Stimulated activated CD4-positive, alpha-beta T cell treated with anti-CD3 and anti-CD28 coated beads, Interleukin-4, amount 100 ng/mL, for 48 hours (primary cell): ENCODE results near the gene LPAR5.

Experiments used
- DNase-seq, 2 donors: peaks; one replicate each; pipeline ENCODE4 v3.0.0-alpha.2; 2020; ENCODE audit warnings: low read depth in 2 of 2

LPAR5 gene

DNA sequence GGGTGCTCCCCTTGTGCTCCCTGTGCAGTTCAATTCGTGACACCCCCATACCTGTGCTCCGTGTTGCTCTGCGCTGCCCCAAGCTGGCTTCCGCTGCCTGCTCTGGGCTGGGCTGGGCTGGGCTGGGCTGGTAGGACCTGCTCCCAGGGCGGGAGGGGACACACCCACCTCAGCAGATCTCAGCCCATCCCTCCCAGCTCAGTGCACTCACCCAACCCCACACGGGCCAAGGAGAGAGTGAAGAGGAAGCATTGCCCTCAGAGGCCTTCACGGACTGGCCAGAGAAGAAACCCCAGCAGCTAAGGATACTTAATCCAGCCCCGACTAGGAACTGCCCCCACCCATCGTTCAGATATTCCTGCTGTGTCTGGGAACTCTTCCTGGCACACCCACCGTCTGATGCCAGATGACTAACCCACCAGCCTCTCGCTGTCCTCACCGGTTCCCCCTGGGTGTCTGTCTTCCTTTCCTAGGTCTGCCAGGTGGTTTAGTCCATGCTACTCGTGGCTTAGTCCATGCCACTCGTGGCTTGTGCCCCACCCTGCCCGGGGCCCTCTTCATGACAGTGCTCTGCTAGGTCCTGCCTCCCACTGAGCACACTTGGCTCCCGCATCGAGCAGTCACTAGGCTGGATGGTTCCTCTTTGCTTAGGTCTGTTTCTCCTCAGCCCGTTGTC lies at the start of gene LPAR5:
Gene LPAR5 (minus strand): TSS at position 104 of the 676 bp plus-strand sequence. CDS start 14,711 bp downstream, outside the sequence.
- no peak for DNase-seq

DNA sequence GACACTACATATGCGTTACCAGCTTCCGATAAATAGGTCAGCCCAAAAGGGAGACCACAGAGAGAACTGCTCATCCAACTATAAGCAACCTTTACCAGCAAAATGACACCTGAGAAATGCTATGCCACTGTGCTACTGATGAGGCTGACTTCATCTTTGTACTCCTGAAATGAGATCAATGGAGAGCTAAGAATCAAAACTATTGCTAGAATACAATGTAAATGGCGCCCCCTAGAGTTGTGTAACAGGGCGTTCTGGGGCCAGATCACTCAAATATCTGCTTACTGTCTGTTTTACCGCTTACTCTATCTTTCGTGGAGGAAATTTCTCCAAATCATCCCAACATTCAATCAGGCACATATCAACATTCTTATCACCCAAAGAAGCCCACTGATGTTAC lies 48.9 kb upstream of the LPAR5 start:
- DNase-seq: peak in 1 of 2 donors; percentile 38

DNA sequence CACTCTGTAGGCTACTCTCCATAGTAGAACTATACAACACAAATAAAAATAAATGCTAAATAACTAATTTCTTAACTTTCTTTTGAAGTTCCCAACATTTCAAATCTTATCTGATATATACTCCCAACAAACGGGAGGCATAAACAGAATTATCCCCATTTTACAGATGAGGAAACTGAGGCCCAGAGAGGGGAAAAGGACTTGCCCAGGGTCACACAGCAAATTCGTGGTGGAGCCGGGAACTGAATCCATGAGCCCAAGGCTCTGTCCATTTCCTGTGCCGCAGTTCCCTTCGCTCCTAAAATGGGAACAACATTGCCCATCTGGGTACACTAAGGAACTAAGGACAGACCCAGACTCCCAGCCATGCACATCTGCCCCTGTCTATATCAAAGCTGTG lies 41.2 kb upstream of the LPAR5 start:
- no peak for DNase-seq

DNA sequence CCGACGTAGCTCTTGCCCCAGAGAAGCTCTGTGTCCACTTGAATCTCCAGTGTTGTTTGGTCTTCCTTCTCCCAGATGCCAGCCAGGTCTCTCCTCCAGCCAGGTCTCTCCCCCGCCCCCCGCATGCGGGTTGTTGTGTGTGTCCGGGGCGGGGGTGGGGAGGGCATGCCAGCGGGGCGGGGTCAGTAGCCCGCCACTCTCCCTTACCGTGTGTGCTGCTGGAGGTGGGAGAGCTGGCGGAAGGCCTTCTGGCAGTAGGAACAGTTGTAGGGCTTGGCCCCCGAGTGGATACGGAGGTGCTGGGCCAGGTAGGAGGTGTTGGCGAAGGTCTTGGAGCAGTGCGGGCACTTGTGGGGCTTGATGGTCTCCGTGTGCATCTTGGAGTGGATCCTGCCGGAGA lies 36.4 kb upstream of the LPAR5 start:
- no peak for DNase-seq

DNA sequence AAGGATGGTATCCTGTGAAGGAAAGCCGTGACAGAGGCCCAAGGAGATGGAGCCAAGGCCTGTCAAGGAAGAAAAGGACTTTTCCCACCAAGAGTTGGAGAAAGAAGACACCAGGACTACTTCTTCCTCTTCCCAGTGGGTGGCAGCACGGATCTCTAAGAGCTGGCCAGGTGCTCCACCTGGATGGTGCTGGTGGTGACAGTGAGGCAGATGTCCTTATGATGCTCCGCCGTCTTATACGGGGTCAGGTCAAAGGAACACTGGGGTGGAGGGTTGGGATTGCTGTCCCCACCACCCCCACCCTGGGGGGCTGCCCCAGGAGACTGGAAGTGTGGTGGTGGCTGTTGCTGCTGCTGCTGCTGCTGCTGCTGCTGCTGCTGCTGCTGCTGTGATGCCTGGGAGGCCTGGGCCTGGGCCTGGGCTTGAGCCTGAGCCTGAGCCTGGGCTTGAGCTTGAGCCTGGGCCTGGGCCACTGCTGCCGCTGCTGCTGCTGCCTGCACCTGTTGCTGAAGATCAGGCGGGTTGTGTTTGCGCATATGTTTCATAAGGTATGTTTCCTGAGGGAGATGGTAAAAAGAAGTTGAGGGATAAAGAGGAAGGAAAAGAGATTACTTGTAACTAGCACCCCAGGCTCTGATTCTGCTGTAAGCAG lies 31.9 kb upstream of the LPAR5 start:
- DNase-seq: no peak

DNA sequence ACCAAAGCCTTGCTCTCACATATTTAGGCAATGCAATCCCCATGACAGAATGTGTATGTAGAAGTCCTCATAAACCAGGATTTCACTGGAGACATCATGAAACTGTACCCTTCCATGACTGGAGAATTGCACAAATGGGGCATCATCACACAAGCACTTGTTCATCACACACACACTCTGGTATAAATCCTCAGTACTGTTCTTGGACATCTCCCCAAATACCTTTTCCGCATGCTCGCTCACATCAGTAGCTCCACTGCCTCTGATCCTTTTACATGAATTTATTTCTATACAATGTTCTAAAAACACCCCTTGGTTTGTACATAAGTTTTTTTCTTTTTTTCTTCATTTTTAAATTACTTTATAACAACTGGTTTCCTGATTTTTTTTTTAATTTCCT lies 30.5 kb upstream of the LPAR5 start:
- DNase-seq: no peak

DNA sequence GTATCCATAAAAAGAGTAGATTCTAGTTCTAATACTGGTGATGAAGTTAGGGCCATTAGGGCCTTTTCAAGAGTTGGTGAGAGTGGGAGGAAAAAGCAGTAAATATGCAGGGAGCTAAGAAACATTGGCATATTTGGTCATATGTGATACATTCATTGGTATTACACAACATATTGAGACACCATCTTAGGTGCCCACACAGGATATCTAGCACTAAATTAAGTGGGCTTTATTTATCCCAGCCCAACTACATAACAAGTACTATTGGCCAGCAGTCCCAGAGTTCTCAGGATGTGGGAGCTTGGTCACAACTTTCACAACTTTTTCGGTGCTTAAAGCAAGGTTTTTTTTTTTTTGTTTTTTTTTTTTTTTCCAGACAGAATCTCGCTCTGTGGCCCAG lies 29.1 kb upstream of the LPAR5 start:
- DNase-seq: no peak

DNA sequence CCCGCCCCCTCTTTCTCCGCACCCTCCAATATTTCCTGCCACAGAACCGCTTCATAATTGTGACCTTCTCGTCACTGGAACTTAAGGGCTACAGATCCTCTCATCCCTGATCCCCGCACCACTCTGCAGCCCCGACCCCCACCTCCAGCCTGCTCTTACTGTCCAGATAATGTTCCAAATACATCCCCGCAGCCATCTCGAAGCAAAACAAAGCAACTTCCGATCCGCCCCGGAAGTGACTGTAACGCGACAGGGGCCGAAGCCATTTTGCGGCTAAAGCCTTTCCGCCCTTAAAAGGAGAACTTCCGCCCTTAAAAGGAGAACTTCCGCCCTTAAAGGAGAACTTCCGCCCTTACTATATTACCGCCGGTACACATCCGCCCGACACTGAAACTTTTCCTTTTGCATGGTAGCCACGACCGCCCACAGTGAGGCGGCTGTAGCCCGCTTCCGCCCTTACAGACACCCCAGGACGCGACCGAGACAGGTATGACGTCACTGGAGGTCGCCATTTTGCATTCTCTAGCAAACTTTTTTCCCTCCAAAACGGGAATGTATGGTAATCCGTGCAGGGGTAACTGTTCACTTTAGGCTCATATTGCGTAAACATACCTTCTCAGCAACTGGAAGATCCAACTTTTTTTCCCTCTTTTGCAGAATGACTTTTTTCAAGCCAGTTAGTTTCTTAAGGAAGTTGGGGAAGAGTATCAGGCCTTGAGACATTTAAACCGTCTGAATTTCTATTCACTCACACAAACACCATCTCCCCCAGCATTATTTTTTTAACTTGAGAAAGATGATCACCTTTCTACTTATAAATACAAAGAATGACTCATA lies 27.4 kb upstream of the LPAR5 start, which contains the start of gene ING4:
Gene ING4 (minus strand): TSS at position 214 of the 837 bp plus-strand sequence. CDS start 18 bp downstream, at position 196.
- peak; percentile 87 to 93 for DNase-seq

DNA sequence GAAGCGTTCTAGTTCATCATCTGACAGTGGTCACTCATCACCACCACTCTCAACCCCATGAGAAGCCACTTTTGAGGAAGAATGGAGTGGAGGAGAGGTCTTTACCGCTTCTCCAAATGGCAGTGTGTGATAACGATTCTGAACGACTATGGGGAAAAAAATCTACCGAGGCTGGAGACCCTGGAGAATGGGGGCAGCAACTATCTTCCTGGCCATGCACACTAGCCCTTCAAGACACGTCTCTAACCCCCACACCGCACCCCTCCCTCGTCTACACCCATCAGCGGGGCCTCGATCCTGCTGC lies 26.8 kb upstream of the LPAR5 start:
- no peak for DNase-seq

DNA sequence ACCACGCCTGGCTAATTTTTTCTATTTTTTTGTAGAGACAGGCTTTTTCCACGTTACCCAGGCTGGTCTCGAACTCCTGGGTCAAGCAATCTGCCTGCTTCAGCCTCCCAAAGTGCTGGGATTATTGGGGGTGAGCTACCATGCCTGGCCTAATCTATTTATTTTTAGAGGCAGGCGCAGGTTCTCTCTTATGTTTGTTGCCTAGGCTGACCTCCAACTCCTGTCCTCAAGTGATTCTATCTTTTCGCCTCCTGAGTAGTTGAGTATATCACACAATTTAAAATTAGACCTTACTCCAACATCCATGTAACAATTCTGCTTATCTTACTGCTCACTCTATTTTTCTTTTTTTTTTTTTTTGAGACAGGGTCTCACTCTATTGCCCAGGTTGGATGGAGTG lies 18.2 kb upstream of the LPAR5 start:
- DNase-seq: no peak

DNA sequence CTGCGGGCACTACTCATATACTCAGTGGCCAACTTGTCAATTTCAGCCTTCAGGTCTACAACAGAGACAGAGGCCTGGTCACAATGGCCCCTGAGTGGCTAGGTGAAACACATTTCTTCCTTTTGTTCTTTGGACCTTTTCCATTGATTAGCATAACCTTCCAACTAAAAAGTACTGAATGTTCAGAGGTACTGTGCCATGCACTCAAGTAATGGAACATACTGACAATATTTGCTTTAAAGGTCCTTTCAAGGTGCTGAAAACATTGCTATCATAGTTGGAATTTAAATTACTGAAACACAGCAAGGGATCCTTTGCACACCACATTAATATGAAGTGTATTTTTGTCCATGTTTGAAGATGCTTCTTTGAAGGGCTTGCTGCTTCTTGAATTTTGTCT lies 17.6 kb upstream of the LPAR5 start:
- no peak for DNase-seq

DNA sequence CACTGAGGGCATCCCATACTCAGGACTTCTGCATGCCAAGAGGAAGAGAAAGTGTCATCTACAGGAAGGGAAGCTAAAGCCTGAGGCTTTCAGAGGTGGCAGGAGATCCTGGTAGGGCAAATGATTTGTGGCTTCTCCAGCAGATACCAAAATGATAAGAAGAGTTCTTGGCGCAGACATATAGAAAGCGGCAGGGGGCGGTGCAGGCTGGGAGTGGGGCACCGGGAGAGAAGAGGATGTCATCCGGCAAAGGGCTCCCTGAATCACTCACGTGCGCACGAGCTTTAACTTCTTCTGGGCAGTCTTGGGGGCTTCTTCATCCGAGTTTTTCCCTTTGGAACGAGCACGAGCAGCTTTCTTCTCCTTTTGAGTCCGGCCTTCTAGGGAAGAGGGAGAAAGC lies 16.6 kb upstream of the LPAR5 start:
- no peak for DNase-seq

DNA sequence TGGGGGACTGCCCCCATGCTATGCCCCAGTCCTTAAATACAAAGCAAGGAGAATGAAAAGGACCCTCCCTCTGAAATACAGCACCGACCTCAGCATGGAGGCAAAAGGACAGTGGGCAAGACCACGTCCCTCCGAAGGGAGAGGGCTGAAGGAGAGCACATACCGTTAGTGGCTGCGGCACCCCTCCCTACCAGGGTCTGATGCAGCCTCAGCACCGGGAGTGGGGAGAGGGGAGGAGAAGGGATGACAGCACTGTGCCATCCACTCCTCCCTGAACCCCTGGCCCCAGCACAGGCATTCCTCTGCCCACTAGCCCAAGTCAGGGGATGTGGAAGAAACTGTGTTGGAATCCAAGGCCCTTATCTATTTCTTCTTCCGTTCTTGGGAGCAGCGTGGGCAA lies 15.1 kb upstream of the LPAR5 start:
- no peak for DNase-seq

DNA sequence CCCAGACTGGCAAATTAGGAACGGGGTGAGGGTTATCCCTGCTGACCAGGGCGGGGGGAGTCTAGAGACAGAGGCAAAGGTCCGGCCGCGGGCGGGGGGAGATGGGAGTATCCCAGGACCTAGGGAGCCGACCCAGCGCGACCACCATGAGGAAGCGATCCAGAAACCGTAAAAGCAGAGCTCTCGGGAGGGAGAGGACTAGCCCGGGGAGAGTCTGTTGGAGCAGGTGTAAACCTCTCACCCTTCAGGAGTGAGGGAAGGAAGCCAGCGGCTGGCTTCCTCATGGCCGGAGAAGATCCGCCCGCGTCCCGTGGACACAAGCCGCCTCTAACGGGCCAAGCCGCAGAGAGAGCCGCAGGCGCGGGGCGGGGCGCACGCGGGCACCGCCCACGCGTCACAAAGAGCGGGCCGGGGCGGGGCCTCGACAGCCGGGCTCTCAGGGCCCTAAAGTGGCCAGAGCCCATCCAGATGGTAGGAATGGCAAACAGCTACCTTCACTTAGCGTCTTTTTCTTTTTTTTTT lies 11.4 kb upstream of the LPAR5 start, which contains the start of gene ACRBP:
Gene ACRBP (minus strand): TSS at position 350 of the 522 bp plus-strand sequence. CDS start 66 bp downstream, at position 284.
- no peak for DNase-seq

DNA sequence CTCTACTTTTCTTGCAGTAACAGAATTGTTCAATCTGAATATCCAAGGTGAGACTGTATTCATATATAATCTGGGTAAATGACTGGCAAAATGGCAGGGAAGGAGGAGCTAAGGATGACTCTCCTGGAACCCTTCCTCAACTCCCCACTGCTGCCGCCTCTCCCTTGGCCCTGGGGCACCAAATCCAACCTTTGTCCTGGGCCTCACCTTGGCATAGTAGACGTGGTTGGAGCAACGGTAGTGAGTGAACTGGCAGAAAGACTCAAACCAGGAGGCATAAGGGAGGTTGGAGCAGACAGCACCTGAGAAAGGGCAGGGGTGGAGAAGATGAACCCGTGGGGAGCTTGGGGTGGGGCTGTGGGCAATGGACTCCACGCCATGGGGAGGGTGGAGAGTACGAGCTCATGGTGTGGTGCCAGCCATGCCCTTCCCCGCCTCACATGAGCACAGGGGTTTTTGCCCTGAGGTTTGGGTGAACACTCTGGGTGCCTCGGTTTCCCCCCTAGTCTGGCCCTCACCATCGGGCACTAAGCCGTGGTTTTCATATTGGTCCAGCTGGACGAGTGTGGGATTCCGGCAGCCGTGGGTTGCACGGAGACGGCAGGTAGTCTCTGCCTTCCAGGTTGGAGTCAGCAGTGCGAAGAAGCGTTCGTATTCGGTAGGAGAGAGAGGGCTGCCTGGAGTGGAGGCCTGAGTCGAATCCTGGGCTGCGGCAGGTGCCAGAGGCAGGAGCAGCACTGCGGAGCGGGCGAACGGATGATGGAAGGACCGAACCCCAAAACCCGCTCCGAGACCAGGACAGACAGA lies 10.7 kb upstream of the LPAR5 start:
- no peak for DNase-seq

DNA sequence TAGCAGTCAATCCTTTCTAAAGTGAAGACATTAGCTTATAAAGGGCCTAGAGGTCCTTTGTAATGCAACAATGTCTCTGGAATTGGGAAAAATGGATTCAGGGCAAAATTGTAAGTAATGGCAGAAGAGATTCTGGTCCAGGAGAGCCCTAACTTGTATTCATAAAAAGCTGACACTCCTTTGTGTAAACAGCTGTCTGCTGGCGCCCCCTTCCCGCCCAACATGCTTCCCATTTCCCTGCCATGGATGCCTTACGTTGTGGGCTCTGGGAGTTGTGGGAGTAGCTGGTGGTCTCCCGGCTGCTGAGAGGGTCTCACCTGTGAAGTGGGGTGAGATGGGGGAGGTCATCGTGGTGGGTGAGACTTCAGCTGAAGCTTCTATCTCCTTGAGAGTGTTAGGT lies 9.1 kb upstream of the LPAR5 start:
- DNase-seq: no peak

DNA sequence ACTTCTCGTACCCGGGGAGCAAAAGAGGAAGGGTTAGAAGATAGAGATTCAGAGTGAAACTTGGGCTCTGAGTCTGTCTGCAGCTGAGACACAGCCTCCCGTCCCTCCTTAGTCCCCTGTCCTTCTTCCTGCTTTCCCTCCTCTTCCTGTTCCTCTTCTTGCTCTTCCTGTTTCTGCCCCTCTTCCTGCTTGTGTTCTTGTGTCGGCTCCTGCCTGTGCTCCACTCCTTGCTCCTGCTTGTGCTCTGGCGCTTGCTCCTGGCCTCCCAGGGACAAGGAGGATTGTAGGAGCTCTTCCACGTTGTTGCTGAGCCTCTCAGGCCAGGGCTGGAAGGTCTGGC lies 8.5 kb upstream of the LPAR5 start:
- no peak for DNase-seq

DNA sequence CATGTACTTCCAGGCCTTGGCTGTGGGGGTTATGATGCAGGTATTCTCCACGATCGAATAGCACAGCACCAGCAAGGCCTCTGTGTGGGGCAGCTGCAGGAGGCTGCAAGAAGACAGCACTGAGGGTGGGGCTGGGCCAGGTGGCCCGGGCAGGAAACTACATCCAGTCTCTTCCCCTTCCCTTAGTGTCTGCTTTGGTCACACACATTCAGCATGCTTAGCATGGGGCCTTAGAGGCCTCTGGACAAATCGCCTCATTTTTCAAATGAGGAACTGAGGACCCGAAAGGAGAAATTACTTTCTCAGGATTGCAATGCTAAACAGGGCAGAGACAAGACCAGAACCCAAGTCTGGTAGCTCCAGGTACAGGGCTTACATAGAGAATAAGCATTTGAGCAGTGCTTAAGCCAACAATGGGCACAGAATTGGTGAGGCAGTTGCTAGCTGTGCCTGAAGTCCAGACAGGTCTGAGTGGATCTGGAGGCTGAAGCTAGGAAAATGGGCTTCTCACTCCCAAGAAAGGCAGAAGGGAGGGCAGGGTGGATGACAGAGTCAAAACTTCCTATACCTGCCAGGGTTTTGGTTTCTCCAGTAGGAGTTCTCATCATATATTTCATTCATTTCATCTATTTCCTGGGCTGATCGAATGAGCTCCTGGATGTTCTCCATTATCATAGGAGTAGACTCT lies 8.0 kb upstream of the LPAR5 start:
- DNase-seq: no peak

DNA sequence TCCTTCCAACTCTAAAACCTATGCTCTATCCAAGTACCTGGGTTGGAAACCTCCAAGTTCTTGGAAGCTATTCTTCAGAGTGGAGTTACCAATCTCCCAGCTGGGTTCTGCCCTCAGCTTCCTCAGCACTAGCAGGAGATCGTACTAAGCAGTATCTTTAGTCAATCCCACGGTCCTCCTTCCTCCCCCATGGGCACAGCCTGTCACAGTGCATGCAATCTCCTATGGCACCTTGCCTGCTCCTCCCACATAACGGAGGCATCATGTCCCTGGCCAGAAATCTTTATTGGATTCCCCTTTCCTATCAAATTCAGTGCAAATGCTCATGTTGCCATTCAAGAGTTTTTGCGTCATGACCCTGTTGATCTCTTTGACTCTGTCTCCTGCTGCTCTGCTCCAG lies 5.4 kb upstream of the LPAR5 start:
- no peak for DNase-seq

DNA sequence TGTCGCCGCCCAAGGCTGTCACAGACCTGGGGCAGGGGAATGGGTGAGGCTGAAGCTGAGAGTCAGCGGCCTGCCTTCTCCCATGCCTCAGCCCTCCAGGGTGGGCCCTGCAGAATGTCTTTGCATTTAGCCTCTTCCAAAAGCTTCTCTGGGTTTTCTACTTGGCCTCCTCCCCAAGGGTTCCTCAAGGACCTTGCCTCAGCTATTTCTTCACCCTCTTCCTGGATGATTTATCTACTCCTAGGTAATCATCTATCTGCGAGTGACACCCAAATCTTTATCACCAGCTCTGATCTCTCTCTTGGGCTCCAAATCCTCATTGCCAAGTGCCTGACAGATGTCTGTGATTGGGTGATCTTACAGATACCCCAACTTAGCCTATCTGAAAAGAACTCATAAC lies 4.7 kb upstream of the LPAR5 start:
- DNase-seq: no peak

DNA sequence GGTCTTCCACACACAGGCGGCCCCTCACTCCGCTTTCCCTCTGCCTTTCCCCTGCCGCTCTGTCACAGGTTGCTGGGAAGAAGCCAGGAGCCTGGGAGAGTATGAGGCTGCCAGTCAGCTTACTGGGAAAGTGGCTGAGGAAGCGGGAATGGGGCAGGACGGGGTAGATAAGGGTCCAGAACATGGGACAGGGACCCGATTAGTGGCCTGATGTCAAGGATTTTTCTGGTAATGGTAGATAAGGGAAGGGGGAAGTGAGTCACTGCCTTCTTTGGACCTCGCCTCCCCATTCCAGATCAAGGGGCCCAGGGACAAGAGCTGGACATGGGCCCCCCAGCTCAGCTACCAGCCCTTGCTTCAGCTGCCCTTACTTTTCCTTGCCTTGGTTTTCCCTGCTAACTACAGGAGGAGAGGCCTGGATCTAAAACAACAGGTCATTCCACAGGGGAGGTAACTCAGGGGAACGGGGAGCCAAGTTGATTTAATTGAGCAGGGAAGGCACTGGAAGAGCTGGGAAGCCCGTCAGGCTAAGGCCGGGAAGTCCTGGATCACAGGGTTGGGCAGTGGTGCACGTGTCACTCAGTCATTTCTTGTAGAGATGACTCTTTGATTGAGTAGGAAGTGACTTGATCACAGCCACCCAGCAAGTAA lies 3.5 kb upstream of the LPAR5 start:
- no peak for DNase-seq
